ENCODE results near the gene NKX1-1.

NKX1-1 gene

DNA sequence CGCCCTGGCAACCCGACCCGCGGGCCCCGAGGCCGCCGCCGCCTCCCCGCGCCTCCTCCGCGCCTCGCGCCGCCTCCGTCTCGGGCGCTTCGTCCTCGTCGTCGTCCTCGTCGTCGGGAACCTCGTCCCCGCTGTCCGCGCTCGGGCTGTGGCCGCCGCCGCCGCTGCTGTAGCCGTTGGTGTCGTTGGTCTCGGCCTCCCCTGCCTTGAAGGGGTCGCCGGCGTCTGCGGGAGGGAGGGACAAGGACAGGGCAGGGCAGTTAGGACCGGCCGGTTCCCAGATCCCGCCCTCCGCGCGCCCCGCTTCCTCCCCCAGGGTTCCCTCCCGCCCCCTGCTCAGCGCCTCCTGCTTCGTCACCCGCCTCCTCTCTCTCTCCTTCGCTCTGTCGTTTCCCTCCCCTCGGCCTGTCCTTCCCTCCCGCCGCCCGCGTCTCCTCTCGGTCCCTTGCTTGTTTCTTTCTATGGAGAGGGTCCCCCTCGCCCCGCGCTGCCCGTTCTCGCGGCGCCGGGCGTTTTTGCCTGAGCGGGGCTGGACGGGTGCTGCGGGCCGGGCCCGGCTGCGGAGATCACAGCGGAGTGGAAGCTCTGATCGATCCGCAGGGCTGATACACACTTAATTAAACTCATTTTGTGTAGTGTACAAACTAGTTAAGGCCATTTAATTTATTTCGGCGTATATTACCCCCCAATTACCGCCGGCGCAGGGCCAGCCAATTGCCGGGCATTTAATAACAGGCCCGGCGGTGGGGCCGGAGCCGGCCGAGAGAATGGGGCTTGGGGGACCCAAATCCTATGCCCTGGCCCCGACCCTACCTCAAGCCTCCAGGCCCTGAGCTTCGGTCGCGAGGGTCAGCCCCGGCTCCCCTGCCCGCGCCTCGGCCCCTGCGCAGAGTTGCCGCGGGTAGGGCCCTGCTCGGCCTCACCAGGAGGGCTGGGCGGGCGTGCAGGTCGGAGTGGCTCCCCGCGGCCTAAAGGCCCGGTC, 2.4 kb downstream of the NKX1-1 start:
- no peak for DNase-seq (ENCODE audit: extremely low read depth, insufficient read length)
- TF ChIP-seq, protein P1, sequence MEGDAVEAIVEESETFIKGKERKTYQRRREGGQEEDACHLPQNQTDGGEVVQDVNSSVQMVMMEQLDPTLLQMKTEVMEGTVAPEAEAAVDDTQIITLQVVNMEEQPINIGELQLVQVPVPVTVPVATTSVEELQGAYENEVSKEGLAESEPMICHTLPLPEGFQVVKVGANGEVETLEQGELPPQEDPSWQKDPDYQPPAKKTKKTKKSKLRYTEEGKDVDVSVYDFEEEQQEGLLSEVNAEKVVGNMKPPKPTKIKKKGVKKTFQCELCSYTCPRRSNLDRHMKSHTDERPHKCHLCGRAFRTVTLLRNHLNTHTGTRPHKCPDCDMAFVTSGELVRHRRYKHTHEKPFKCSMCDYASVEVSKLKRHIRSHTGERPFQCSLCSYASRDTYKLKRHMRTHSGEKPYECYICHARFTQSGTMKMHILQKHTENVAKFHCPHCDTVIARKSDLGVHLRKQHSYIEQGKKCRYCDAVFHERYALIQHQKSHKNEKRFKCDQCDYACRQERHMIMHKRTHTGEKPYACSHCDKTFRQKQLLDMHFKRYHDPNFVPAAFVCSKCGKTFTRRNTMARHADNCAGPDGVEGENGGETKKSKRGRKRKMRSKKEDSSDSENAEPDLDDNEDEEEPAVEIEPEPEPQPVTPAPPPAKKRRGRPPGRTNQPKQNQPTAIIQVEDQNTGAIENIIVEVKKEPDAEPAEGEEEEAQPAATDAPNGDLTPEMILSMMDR (IDR thresholded peaks at IDR 0.05; ENCODE audit: insufficient read depth, low read length, poor library complexity, severe bottlenecking): no peak
- no peaks in the 10 kb centered on the region for H3K36me3 ChIP-seq (ENCODE audit: control insufficient read depth, insufficient read depth, low read length)
- no peaks in the 10 kb centered on the region for H3K27me3 ChIP-seq (replicated peaks; ENCODE audit: control insufficient read depth, insufficient read depth, low read length)
- no peak overlapping the region for H3K4me3 ChIP-seq (replicated peaks; ENCODE audit: low read depth, low read length)

DNA sequence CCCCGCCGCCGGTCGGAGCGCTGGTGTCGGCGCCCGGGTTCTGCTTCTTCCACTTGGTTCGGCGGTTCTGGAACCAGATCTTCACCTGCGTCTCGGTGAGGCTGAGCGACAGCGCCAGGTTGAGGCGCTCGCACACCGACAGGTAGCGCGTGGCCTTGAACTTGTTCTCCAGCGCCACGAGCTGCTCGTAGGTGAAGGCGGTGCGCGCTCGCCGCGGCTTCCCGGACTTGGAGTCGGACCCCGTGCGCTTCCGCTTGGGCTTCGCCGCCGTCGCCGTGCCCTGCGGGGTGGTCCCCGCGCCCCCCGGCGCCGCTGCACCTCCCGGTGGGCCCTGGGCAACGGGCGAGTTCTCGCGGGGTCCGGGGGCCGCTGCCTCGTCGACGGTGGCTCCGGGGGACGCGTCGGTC, 3.1 kb downstream of the NKX1-1 start:
- no peak for DNase-seq (ENCODE audit: extremely low read depth, insufficient read length)
- H3K27me3 ChIP-seq (replicated peaks; ENCODE audit: control insufficient read depth, insufficient read depth, low read length): no peaks in the 10 kb centered on the region
- no peak overlapping the region for H3K4me3 ChIP-seq (replicated peaks; ENCODE audit: low read depth, low read length)

DNA sequence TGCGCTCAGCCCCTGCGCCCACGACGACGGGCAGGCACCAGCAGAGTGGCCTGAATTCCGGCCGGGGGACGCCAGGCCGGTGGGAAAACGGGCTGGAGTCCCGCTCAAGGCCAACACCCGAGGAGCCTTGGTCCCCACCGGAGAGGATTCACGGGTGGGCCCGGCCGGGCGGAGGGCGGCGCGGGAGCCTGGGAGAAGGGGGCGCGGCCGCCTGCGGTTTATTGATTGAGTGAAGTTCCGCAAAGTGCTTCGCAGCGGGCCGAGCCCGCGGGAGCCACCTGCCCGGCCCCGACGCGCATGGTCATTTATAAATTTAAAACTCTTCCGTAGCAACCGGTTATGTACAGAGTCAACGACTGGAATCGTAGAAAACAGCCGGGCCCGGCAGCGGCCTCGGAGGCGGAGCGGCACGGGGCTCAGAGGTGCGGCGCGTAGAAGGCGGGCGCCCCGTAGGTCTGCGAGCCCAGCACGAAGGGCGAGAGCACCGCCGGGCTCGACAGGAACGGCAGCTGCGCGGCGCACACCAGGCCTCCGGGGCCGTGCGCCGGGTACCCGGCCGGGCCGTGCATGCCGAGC, 3.6 kb downstream of the NKX1-1 start:
- H3K36me3 ChIP-seq (ENCODE audit: control insufficient read depth, insufficient read depth, low read length): no peaks in the 10 kb centered on the region
- no peak overlapping the region for H3K4me3 ChIP-seq (replicated peaks; ENCODE audit: low read depth, low read length)
- no peaks in the 10 kb centered on the region for H3K27me3 ChIP-seq (replicated peaks; ENCODE audit: control insufficient read depth, insufficient read depth, low read length)
- no peak for DNase-seq (ENCODE audit: extremely low read depth, insufficient read length)
- TF ChIP-seq, protein P1 (IDR thresholded peaks at IDR 0.05; ENCODE audit: insufficient read depth, low read length, poor library complexity, severe bottlenecking): no peak

More for the DNA sequence above, 3.1 kb downstream of the NKX1-1 start:
- no peaks in the 10 kb centered on the region for H3K36me3 ChIP-seq (ENCODE audit: control insufficient read depth, insufficient read depth, low read length)
- TF ChIP-seq, protein P1 (IDR thresholded peaks at IDR 0.05; ENCODE audit: insufficient read depth, low read length, poor library complexity, severe bottlenecking): no peak

DNA sequence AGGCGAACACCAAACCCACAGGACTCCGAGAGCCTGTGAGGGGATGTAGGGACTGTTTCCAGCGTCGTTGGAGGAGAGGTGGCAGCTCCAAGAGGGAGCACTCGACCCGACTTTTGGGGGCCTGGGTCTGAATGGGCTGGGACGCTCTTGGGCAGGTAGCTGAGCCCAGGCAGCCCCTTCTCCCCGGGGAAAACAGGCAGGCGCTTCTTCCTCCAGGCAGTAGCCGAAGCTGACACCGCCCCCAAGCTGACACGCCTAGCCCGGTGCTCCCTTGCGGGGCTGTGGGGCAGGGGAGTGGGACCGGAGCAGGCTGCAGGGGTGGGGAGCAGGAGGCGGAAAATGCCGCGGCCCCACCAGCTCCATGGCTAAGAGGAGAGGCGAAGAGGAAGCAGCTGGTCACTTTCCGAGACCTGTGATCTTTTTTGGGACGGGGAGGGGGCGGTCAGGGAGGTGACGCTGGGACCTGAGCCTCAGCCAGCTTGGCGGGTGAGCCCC, 4.2 kb downstream of the NKX1-1 start:
- TF ChIP-seq, protein P1 (IDR thresholded peaks at IDR 0.05; ENCODE audit: insufficient read depth, low read length, poor library complexity, severe bottlenecking): no peak
- Histone ChIP-seq H3K36me3 (ENCODE audit: control insufficient read depth, insufficient read depth, low read length) (no peaks in the 10 kb centered on the region), H3K27me3 (replicated peaks; ENCODE audit: control insufficient read depth, insufficient read depth, low read length) (no peaks in the 10 kb centered on the region), H3K4me3 (replicated peaks; ENCODE audit: low read depth, low read length) (no peak overlapping the region)
- DNase-seq (ENCODE audit: extremely low read depth, insufficient read length): no peak

DNA sequence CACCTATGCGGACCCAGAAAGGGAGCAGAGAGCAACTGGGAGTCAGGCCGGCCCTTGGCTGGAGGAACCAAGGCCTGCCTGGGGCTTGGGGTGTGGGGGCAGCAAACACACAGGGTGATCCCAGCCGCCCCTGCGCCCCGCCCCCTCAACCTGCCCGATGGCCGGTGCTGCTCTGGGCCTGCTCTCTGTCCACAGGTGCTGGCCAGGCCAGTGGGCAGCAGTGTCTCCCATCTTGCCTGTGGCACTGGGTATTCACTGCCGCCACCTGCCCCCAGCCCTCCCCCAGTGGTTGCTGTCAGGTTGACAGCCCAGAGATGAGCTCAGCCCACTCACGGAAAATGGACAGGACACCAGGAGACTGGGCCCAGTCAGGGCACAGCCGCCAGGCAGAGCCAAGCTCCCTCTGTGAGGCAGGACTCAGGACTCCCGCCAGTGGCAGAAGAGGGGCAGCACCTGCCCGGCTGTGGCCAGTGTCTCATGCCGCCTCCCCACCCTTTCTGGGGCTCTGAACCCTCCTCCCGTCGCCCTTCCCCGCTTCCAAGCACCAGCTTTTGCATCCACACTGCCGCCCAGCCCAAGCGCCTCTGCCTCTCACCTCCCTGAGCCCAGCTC, 4.7 kb downstream of the NKX1-1 start:
- Histone ChIP-seq H3K4me3 (replicated peaks; ENCODE audit: low read depth, low read length) (no peak overlapping the region), H3K36me3 (ENCODE audit: control insufficient read depth, insufficient read depth, low read length) (no peaks in the 10 kb centered on the region), H3K27me3 (replicated peaks; ENCODE audit: control insufficient read depth, insufficient read depth, low read length) (no peaks in the 10 kb centered on the region)
- TF ChIP-seq, protein P1 (IDR thresholded peaks at IDR 0.05; ENCODE audit: insufficient read depth, low read length, poor library complexity, severe bottlenecking): no peak
- no peak for DNase-seq (ENCODE audit: extremely low read depth, insufficient read length)

Data from GM06990 (cell line).